HG02852 (cell line): ENCODE data around the gene TGFBR3L.
"Not testable (repeated sequence)": the region's sequence is repeated elsewhere in the genome, so short reads cannot be mapped to it uniquely, and the experiment has no call there.

Experiments used
- ATAC-seq: cut with Tn5 transposase; IDR thresholded peaks from one replicate; pipeline ENCODE4 v1.9.1; 2021; ENCODE audit warnings: mild to moderate bottlenecking, moderate library complexity; ENCODE audit not compliant: unreplicated experiment

The TGFBR3L gene

DNA sequence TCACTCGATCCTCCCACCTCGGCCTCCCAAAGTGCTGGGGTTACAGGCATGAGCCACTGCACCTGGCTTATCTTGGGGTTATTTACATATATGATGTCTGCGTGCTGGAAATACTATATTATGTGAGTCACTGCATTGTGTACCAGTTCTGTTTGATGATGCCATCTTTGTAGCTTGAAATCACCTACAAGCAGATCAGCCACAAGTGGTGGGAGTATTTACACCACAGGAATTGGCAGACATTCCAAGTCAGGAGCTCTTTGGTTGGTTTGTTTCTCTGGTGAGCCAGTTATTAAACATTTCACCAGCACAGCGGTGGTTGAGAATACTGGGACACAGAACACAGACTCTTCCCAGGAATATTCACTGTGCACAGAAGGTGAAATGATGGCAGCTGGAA lies 33.3 kb downstream of the TGFBR3L start:
- no peak for ATAC-seq

DNA sequence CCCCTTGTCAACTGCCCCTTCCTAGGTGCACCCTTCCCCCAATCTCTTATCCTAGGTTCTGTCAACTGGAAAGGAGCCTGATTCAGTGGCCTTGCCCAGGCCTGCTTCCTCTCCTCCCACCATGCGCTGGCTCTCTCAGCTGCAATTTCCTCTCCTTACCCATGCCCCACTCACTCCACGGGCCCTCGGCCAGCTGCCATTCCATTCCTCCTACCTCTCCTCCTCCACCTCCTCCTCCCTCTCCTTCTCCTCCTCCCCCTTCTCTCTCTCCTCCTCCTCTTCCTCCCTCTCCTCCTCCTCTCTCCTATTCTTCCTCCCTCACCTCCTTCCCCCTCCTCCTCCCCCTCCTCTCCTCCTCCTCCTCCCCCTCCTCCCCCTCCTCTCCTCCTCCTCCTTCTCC lies 38.4 kb downstream of the TGFBR3L start:
- no peak for ATAC-seq

DNA sequence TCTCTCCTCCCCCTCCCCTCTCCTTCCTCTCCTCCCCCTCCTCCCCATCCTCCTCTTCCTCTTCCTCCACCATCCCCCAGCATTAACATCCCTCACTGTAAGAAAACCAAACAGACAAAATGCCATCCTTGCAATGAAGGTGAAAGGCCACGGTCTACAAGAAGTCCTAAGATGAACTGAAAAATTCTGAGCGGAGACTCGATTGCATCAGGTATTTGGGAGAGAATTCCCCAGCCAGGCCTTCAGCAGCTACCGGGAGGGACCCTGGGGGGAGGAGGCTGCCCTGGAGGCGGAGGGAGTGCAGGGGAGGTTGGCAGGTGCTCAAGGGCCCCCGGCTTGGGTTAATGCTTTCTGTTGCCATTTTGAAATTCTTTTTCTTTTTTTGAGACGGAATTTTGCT lies 38.9 kb downstream of the TGFBR3L start:
- no peak for ATAC-seq

DNA sequence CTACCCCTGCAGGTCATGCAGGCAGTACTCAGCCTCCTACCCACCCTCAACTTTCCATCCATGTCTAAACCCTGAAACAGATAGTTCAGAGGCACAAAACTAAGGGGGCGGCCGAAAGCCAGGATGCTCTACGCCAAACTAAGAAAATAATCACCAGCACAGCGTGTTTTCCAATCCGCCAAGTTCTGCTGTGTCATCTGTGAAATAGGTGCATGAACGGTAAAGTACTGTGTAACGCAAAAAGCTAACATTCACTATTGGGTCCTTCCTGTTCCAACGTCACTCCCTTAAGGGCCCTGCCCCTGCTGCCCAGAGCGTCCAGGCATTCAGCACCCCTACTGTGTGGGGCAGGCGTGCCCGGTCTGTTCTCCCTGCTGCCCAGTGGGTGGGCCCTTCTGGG lies 41.1 kb downstream of the TGFBR3L start:
- no peak for ATAC-seq

DNA sequence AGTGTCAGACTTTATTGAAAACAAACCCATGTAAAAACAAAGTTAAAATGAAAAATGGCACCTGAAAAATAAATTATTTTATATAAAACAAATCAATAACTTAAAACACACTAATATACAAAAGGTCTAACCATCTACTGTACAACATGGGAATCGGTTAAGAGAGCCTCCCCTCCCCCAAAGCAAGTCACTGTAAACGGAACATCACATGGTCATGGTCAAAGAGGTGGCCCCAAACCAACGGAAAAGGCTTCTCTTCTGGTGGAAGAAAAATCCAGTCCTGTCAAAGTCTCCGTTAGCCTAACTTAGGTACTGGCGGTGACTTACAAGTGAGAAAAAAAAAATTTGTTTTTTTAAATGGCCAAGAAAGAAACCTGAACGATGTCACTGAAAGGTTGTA lies 44.6 kb downstream of the TGFBR3L start:
- ATAC-seq = no peak

DNA sequence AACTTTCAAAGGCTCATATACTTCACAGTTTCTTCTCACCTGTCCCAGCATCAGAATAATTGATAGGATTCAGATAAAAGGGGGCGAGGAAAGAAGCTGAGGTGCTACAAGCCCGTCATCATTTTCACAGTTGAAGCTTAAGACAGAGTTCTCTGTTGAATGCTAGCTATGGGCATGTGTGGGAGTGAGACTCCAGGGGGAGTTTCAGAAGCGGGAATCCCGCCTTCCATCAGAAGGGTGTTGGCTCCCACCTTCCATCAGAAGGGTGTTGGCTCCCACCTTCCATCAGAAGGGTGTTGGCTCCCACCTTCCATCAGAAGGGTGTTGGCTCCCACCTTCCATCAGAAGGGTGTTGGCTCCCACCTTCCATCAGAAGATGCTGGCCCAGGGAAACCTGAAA lies 46.5 kb downstream of the TGFBR3L start:
- ATAC-seq = not testable (repeated sequence)

DNA sequence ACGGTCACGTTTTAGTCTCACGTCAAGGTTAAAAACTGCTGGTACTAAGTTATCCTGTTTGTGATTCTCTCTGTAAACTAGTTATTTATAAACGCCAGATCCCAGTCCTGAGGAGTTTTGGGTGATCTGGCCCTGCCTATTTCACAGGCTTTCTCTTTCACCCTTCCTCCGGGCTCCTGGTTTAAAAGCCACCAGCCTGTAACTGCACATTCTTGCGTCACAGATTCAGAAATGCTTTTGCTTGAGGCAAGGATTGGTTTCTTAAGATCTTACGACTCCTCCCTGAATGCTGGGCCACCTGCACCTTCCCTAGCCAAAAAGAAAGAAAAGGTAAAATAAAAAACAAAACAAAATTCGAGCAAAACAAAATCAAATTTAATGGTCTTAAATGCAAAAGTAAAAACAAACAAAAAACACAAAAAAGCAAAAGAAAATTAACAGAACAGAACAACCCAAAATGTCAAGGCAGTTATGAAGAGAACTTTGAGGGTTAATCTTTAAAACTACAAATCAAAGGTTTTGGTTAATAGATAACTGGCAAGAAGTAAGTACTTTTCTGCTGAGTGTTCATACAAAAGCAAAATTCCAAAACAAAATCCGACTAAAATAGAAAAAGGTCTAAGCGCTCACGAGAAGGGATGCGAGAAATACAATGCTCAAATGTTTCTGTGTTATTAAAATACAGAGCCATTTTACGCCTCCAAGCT lies 47.4 kb downstream of the TGFBR3L start:
- ATAC-seq = no peak

DNA sequence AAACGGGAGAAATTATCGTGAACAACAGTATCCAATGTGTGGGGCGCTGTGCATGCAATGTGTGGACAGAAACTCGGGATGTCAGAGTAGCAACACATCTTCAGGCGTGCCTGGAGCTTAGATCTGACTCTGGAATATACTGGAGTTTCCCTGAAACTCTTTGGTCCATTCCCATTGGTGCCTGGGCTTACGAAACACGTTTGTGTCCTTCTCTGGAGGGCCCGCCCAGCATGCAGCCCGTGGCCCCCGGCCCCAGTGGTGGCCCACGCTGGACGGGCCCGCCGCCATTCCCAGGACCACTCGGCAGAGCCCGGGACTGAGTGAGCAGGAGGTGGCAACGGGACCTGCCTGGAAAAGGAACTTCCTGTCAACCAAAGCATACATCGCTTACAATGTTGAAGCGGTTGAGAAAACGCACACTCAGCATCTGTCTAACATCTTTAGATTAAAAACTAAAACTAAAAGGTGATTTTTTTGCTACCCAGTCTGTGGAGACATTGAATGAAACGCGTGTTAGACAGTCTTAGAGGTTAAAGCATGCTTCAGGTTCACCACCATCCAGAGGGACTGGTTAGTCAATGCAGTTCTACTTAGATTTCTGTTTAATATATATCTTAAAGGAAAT lies 48.1 kb downstream of the TGFBR3L start:
- no peak for ATAC-seq

DNA sequence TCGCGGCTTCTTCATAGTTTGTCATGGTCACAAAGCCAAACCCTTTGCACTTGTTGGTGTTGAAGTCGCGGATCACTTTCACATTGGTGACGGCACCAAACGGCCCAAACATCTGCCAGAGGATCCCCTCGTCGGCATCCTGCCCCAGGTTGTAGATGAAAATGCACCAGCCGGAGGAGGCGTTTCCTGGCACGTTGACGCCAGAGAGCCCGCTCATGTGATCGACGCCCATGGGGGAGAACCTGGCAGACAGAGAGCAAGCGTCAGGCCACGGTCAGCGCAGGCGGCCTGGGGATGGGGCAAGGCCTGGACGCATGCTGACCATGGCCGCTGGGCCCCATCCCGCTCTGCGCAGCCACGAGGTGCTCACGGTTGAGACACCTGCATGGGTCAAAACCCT lies 48.9 kb downstream of the TGFBR3L start:
- no peak for ATAC-seq

DNA sequence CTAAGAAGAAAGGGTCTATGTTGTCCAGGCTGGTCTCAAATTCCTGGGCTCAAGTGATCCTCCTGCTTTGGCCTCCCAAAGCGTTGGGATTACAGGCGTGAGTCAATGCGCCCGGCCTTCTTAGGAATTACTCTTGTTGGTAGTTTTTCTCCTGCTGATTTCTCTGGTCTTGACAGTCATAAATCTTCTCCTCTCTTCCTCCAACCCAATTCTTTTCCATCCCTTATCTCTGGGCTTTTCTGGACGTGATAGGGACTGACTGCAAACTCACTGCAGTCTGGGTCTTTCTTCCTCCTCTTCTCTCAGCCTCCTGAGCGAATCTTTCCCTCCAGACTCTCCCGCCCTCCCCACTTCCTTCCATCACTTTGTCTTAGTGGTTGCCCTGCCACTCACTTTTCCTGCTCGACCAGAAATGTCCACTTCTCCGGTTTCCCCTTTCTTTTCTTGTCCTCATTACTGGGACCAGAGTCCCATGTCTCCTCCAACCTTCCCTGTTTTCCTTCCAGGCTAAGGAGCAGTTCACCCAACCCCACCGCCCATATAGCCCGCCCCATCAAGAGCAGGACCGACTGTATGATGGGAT lies 50.7 kb downstream of the TGFBR3L start:
- no peak for ATAC-seq

DNA sequence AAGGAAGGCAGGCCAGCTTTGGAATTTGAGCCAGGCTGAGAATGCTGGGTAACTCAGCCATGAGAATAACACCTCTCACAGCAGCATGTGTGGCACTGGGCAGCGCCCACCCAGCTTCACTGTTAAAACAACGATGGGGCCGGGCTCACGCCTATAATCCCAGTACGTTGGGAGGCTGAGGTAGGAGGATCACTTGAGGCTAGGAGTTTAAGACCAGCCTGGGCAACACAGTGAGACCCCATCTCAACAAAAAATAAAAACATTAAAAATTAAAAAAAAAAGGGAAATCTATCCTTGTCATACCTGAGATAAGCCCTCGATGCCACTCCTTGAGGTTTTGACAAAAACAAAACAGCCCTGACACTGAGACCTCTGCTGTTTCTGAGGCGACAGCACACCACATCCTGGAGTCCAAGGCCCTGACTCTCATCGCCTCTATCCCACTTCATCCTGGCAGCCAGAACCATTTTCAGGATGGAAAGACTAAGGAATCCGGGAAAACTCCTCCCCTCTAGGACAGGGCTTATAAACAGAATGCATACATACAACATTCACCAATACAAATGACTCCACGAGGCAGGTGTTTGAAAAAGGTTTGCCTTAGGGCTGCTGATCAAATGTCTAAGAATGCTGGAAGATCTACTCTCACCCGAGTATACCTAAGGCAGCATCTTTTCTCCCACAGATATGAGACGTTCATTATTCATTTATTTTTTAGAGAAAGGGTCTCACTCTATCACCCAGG lies 51.5 kb downstream of the TGFBR3L start:
- ATAC-seq = no peak

DNA sequence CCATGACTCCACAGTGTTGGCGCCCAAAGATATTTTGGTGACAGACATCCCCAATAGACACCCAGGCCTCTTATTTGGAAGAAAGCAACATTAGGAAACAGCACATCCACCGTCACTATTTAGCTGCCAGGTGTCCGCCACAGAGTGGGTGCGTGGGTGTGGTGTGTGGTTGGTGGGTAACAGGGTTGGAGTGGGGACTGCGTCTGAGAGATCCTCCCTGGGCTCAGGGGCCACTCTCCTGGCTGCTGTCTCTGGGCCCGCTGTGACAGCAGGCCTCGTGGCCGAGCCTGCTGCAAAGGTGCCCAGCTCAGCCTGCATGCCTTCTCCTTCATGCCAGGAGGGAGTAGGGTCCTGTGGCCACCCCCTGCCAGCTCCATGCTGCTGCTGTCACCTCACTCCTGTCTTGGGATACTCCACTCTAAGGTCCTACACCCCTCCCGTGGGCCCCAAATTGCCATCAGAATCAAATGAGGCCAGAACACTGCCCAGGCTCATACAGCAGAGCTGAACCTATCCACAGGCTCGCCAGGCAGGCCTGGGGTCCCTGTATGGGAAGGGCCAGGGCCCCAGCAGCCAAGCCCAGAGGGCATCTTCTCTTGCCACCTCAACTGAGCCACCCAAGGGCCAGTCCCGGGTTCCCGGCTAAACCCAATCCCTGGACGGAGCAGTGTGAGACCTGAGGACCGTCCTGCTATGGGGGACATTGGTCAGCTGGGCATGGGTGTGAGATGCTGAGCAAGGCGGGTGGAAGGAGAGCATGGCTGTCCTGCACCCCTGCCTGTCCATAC lies 53.6 kb downstream of the TGFBR3L start:
- ATAC-seq = no peak
